ENCODE data around the gene HBQ1. TPM values are rescaled to one million over a fixed set of nuclear protein-coding genes. Genes with fewer than 3 reads are reported as not detected.
"Not testable (repeated sequence)": the region's sequence is repeated elsewhere in the genome, so short reads cannot be mapped to it uniquely, and the experiment has no call there.

HBQ1 gene
- total RNA-seq, 2 experiments from 2014 or later, result 2.2 to 3.2 TPM

- ChIA-PET CTCF (interaction anchor here (1.0 to 2.2 kb wide), 3 partner anchors 11 to 160 kb away, joined by 3 to 9 read pairs (median 5); no protein-coding TSS in a partner anchor), POLR2A (interaction anchor here (1.6 to 1.9 kb wide), 2 partner anchors 12 to 36 kb away, joined by 4 read pairs; partner anchors contain the start of gene HBQ1)
- H3K4me1 Mint-ChIP-seq (ENCODE audit: low read depth), result peaks cover 3% of the 10 kb centered on the region
- H3K27ac Mint-ChIP-seq, result no peak overlapping the region
- H3K9me3 Mint-ChIP-seq, result no peaks in the 10 kb centered on the region
- ATAC-seq, result no peak
- peaks cover 45% of the 10 kb centered on the region for H3K36me3 Mint-ChIP-seq (ENCODE audit: low read depth)
- TF ChIP-seq, protein P1, sequence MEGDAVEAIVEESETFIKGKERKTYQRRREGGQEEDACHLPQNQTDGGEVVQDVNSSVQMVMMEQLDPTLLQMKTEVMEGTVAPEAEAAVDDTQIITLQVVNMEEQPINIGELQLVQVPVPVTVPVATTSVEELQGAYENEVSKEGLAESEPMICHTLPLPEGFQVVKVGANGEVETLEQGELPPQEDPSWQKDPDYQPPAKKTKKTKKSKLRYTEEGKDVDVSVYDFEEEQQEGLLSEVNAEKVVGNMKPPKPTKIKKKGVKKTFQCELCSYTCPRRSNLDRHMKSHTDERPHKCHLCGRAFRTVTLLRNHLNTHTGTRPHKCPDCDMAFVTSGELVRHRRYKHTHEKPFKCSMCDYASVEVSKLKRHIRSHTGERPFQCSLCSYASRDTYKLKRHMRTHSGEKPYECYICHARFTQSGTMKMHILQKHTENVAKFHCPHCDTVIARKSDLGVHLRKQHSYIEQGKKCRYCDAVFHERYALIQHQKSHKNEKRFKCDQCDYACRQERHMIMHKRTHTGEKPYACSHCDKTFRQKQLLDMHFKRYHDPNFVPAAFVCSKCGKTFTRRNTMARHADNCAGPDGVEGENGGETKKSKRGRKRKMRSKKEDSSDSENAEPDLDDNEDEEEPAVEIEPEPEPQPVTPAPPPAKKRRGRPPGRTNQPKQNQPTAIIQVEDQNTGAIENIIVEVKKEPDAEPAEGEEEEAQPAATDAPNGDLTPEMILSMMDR (IDR thresholded peaks at IDR 0.05), result no peak
- no peaks in the 10 kb centered on the region for H3K27me3 Mint-ChIP-seq
- no peak overlapping the region for H3K4me3 Mint-ChIP-seq
- intact Hi-C loops (cut with micrococcal nuclease), result no loop called here
- DNase-seq, result no peak
Observed at GRCh38 chr16:192686-193085, 12.4 kb downstream of the HBQ1 start.

- no peak for DNase-seq
- TF ChIP-seq, protein P1 (IDR thresholded peaks at IDR 0.05), result no peak
- peaks cover 44% of the 10 kb centered on the region for H3K36me3 Mint-ChIP-seq (ENCODE audit: low read depth)
- ChIA-PET POLR2A (interaction anchor here (1.6 kb wide), 1 partner anchor 35 kb away, joined by 4 read pairs; no protein-coding TSS in a partner anchor), CTCF (interaction anchor here (2.2 kb wide), 1 partner anchor 12 kb away, joined by 9 read pairs; no protein-coding TSS in a partner anchor)
- no peaks in the 10 kb centered on the region for H3K9me3 Mint-ChIP-seq
- no peaks in the 10 kb centered on the region for H3K27me3 Mint-ChIP-seq
- H3K4me1 Mint-ChIP-seq (ENCODE audit: low read depth), result peaks cover 3% of the 10 kb centered on the region
- no peak for ATAC-seq
- no peak overlapping the region for H3K27ac Mint-ChIP-seq
- intact Hi-C loops (cut with micrococcal nuclease), result no loop called here
- no peak overlapping the region for H3K4me3 Mint-ChIP-seq
Observed at GRCh38 chr16:193441-193840, 13.2 kb downstream of the HBQ1 start.

DNA sequence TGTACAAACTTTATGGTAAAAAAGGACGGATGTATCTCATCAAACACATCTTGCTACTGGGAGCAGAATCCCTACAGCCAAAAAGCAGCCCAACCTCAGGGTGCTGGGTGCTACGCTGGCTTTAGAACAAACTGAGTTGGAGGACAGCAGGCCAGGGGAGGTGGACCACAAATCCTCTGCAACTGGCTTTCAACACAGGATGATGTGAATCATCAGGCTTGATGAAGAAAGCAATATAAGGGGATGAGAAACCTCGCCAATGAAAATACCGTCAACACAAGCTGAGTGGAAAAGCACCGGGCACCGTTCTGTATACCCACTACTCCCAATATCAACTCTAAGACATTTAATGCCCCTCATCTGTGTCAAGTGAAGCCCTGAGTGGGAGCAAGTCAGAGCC is 14.3 kb downstream of the HBQ1 start:
- H3K9me3 Mint-ChIP-seq, result no peaks in the 10 kb centered on the region
- TF ChIP-seq, protein P1 (IDR thresholded peaks at IDR 0.05), result no peak
- ChIA-PET CTCF (interaction anchor here (2.2 kb wide), 1 partner anchor 13 kb away, joined by 9 read pairs; no protein-coding TSS in a partner anchor), POLR2A (interaction anchor here (1.2 kb wide), 1 partner anchor 13 kb away, joined by 4 read pairs; no protein-coding TSS in a partner anchor)
- H3K27me3 Mint-ChIP-seq, result no peaks in the 10 kb centered on the region
- no peak for DNase-seq
- no peak overlapping the region for H3K4me3 Mint-ChIP-seq
- no peak for ATAC-seq
- no peaks in the 10 kb centered on the region for H3K4me1 Mint-ChIP-seq (ENCODE audit: low read depth)
- intact Hi-C loops (cut with micrococcal nuclease), result no loop called here
- no peak overlapping the region for H3K27ac Mint-ChIP-seq
- H3K36me3 Mint-ChIP-seq (ENCODE audit: low read depth), result peaks cover 38% of the 10 kb centered on the region

DNA sequence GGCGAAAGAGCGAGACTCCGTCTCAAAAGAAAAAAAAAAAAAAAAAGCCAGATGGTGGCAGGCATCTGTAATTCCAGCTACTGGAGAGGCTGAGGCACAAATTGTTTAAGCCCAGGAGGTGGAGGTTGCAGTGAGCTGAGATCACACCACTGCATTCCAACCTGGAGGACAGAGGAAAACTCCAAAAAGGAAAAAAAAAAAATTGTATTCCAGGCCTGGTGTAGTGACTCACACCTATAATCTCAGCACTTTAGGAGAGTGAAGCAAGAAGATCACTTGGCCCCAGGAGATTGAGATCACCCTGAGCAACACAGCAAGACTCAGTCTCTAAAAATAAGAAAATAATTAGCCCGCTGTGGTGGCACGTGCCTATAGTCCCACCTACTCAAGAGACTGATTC is 20.1 kb downstream of the HBQ1 start:
- ChIA-PET CTCF (interaction anchor here (1.9 kb wide), 1 partner anchor 104 kb away, joined by 4 read pairs; no protein-coding TSS in a partner anchor), POLR2A (interaction anchor here (1.5 kb wide), 1 partner anchor 34 kb away, joined by 5 read pairs; the partner anchor contains the start of gene FAM234A)
- no peaks in the 10 kb centered on the region for H3K27me3 Mint-ChIP-seq
- TF ChIP-seq, protein P1 (IDR thresholded peaks at IDR 0.05), result no peak
- H3K9me3 Mint-ChIP-seq, result no peaks in the 10 kb centered on the region
- H3K27ac Mint-ChIP-seq, result no peak overlapping the region
- H3K36me3 Mint-ChIP-seq (ENCODE audit: low read depth), result peaks cover 35% of the 10 kb centered on the region
- intact Hi-C loops (cut with micrococcal nuclease), result no loop called here
- H3K4me1 Mint-ChIP-seq (ENCODE audit: low read depth), result no peaks in the 10 kb centered on the region
- no peak for DNase-seq
- no peak for ATAC-seq
- H3K4me3 Mint-ChIP-seq, result no peak overlapping the region

- no peaks in the 10 kb centered on the region for H3K27me3 Mint-ChIP-seq
- H3K36me3 Mint-ChIP-seq (ENCODE audit: low read depth), result peaks cover 42% of the 10 kb centered on the region
- ATAC-seq (no peak), DNase-seq (no peak)
- intact Hi-C loops (cut with micrococcal nuclease), result no loop called here
- no peaks in the 10 kb centered on the region for H3K9me3 Mint-ChIP-seq
- H3K27ac Mint-ChIP-seq, result no peak overlapping the region
- CTCF ChIA-PET, result no interaction called here
- TF ChIP-seq, protein P1 (IDR thresholded peaks at IDR 0.05), result no peak
- POLR2A ChIA-PET, result no interaction called here
- H3K4me1 Mint-ChIP-seq (ENCODE audit: low read depth), result peaks cover 6% of the 10 kb centered on the region
- H3K4me3 Mint-ChIP-seq, result no peak overlapping the region
Observed at GRCh38 chr16:203246-203645, 23.0 kb downstream of the HBQ1 start.

GRCh38 chr16:204046-204445 is 23.8 kb downstream of the HBQ1 start:
- peaks cover 44% of the 10 kb centered on the region for H3K36me3 Mint-ChIP-seq (ENCODE audit: low read depth)
- H3K27me3 Mint-ChIP-seq; POLR2A ChIA-PET; H3K4me1 Mint-ChIP-seq (ENCODE audit: low read depth); intact Hi-C loops (cut with micrococcal nuclease); ATAC-seq; H3K9me3 Mint-ChIP-seq; H3K27ac Mint-ChIP-seq; DNase-seq; H3K4me3 Mint-ChIP-seq; CTCF ChIA-PET: not testable (repeated sequence)

GRCh38 chr16:209359-209758 is 29.1 kb downstream of the HBQ1 start:
- H3K4me3 Mint-ChIP-seq; ATAC-seq; DNase-seq; intact Hi-C loops (cut with micrococcal nuclease); H3K27ac Mint-ChIP-seq; H3K9me3 Mint-ChIP-seq; H3K27me3 Mint-ChIP-seq; H3K4me1 Mint-ChIP-seq (ENCODE audit: low read depth): not testable (repeated sequence)
- CTCF ChIA-PET, result interaction anchor here (1.8 to 2.3 kb wide), 3 partner anchors 15 to 152 kb away, joined by 4 to 9 read pairs (median 5); no protein-coding TSS in a partner anchor
- POLR2A ChIA-PET, result interaction anchor here (0.9 to 1.7 kb wide), 3 partner anchors 12 to 19 kb away, joined by 3 to 6 read pairs (median 4); partner anchors contain the start of gene LUC7L
- H3K36me3 Mint-ChIP-seq (ENCODE audit: low read depth), result peaks cover 38% of the 10 kb centered on the region
